DMS114 treated with DMSO at 0.1 percent for 48 hours (cell line): ENCODE results near the gene CD247.

Experiments used
- DNase-seq: peaks from one replicate; lab custom pipeline; 2025; ENCODE audit not compliant: unreplicated experiment; lab: John Stamatoyannopoulos, UW

CD247 gene

DNA sequence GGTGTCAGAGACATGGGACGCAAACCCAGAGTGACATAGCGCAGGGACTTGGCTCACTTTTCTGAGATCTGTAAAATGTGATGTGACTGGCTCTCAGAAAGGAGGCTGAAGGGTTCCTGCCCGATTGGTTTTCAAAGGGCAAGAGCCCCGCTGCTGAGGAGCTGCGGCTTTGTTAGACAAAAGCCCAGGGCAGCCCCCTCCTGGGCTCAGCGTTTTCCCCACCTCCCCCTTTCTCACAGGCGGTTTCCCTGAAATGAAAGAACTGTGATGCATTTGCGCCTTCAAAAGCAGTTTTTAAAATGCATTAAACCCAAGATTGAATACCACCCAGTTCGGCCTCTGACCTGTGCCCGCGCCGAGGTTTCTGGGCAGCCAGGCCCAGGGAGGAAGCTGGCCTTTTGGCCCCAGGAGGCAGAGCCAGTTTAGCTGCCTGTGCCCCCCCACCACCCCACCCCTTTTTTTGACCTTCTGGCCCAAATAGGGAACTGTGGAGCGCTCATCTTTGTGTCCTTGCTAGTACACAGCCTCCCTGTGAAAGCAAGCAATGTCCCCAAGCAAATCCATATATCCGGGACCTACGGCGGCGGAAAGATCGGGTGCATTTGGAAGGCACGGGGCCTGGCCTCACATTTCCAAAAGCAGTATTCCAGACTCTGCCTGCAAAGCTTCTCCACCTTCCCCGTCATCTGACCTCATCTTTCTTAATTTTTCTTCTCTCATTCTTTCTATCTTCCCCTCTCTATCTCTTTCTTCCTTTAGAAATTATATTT, 28.6 kb downstream of the CD247 start:
- DNase-seq = no peak

DNA sequence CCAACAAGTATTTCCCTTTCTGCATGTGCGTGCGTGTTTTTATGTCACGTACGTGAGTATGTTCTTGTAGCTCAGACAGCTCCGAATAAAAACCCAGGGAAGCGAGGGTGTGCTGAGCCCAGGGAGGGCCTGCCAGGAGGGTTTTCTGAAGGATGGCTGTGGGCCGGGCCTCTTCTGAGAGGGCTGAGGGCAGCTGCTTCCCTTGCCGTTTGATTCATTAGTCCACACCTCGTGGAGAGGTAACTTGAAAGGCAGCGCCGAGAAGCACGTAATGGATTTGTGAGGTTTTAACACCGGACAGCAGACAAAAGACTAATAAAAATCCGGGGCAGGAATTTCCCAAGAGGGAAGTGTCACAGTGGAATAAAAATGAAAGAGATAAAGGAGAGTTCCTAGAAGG, 29.5 kb downstream of the CD247 start:
- DNase-seq = no peak

DNA sequence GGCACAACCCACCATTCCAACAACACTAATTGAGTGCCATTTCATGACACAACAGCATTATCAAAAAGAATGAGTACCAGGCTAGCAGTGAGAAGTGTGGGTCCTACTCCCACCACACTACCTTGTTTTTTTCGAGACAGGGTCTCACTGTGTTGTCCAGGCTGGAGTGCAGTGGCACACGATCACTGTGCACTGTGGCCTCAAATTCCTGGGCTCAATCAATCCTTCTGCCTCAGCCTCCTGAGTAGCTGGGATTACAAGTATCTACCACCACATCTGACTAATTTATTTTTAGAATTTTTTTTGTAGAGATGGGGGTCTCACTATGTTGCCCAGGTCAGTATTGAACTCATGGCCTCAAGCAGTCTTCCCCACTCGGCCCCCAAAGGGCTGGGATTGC, 30.7 kb downstream of the CD247 start:
- DNase-seq = no peak

DNA sequence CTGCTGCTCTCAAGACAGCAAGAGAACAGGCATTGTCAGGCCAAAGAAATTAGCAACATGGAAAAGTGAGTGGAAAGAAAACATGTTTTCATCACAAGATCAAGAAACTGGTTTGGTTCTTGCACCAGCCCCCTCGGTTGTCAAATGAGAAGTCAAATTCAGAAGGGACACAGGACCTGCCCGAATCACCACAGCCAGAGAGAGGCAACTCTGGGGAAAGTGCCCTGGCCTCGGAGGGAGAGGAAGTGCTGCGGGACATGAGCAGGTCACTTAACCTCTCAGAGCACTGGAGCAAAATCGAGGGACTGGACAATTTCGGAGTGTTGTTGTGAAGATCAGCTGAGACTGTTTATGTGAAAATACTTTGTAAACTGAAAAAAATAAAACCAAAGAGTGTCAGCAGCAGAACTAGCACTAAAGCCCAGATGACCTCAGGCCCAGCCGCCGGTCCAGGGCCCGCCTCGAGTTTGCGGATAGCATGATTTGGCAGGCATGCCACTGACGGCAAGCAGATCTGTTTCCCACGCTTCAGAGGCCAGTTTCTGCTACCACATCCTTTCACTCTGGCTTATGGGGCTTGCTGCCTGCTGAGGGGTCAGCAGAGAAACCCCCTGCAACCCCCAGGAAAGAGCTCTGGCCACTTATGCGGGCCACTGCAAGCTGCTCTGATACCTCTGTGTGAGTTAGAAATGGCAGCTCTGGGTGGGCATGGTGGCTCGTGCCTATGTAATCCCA, 32.1 kb downstream of the CD247 start:
- no peak for DNase-seq

DNA sequence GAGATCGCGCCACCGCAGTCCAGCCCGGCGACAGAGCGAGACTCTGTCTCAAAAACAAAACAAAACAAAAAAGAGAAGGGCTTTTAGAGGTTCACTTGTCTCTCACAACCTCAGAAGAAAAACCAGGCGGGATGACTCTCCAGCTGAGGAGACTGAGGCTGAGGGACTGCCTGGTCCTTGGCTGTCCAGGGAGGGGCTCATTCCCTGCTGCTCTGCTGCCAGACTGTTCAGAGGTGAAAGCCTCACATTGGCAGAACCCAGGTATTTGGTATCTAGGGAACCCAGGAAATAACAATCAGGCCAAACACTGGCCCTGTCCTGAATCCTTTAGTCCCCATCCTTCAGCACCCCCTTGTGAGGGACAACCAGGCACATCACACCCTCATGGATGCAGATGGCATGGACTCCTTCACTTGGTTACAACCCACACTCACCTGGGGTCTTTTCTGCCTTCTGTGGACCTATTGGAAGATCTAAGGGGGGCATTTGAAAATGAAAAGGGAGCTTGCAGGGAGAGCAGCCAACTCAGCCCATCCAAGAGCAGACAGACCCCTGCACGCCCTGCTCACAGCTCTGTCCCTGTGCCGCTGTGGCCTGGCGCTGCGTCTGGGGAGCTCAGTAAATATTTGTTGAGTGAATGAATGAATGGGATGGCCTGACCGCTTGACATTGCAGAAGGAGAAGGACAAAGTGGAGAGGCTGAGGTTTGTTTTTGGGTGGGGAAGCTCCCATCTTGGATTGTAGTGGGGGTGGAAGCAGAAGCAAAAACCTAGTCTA, 33.4 kb downstream of the CD247 start:
- no peak for DNase-seq

DNA sequence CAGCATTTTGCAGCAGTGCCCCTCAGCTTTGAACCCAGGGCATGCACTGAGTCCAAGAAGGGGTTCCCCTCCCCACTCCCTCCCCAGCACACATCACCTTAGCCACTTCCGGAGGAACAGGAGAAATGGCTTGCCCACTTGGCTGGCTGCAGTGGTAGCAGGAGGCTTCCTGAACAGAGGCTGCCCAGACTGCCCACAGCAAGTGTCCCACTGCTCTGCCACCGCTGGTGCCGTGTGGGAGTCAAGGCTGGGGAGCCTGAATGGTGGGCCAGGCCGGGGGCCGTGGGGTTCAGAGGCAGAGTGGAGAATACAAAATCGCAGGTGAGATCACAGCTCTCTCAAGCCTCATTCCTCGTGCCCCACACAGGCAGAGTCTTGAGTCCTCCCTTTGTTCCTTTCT, 34.5 kb downstream of the CD247 start:
- DNase-seq = no peak

DNA sequence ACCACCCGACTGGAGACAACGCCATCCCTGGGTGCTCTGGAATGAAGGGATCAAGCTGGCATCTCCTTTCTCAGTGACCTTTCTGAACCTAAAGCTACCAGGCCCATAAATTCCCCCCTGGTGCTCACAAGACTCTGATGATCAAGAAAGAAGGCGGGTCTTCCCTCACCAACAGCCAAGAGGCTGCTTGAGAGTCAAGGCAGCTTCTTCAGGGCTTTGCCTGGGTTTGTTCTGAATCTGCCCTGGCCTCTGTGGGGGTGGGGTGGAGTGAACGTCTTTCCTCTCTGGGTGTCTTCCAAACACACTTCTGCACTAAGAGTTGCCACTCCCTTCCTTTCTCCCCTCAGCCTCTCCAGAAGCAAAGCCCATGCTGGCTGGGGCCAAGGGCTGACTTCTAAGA, 36.1 kb downstream of the CD247 start:
- no peak for DNase-seq

DNA sequence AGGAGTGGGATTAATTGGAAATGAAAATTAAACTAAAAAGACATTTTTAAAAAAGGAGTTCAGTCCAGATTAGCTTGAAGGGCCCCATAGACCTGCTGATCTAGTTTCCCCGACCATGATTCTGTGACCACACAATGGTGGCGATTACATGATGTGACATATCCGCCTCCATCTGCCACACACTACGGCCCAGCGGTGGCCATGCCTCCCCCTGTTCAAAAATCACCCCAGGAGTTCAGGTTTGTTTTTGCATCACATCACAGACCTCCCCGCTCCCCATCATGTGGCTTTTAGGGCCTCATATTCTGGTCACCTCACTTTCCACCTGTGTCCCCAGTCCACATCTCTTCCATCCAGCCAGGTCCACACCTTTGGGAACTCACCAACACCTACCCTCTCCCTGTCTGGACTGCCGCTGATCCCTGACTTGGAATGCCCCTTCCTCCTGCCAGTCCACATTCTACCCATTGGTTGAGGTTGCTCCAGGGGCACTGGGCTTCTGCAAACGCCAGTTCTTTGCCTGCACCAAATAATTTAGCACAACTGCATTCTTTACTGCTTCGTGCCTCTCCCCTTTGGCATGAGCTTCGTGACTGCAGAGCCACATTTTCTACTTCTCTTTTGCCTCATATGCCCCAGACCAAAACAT, 38.9 kb downstream of the CD247 start:
- no peak for DNase-seq

DNA sequence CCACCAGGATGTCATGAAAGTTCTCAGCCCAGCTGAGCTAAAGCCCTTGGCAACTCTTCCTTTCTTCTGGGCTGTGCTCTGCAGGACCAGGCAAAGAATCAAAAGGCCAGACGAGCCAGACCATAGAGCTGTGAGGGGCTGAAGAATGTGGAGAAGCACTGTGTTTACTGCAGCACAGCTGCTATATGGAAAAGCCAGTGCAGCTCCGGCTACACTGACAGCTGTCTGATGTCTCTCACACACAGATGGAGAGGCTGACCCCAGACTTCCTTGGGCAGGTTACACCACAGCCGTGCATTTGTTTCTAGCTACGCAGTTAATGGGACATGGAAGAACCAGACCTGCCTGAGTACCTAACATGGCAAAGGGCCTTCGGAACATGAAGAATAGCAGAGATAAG, 40.3 kb downstream of the CD247 start:
- DNase-seq = no peak

DNA sequence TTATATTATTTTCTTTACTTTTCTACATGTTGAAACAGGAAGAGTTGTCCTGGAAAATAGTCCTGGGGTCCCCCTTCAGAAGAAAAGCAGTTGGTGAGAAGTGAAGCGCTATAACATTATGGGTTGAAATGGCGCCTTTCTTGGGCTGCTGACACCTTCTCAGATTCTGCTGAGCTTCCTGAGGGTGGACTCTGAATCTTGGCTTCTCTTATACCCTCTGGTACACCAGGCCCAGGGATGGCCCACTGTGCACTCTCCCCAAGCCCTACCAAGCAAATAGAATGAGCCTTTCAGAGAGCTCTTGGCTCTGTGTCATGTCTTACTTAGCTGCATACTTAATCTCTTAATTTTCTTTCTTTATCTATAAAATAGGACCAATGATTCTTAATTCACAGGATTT, 42.3 kb downstream of the CD247 start:
- no peak for DNase-seq

DNA sequence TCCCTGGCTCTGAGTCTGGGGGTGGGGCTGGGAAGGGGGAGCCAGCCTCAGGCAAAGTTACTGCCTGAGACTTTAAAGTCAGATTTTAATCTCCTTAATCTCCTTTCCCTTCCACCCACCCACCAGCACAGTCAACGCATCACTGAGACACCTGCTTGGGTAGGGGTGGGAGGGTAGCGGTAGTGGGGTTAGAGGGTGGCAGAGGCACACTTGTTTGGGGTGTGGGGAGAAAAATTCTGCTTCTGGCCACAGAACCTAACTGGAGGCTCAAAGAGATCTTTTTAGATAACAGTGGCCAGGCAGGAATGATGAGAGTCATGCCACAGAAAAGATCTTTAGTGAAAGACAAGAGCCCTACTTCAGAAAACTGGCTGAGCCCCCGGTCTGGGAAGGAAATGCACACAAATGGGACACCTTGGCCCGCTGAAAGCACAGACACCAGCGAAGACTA, 44.1 kb downstream of the CD247 start:
- no peak for DNase-seq

DNA sequence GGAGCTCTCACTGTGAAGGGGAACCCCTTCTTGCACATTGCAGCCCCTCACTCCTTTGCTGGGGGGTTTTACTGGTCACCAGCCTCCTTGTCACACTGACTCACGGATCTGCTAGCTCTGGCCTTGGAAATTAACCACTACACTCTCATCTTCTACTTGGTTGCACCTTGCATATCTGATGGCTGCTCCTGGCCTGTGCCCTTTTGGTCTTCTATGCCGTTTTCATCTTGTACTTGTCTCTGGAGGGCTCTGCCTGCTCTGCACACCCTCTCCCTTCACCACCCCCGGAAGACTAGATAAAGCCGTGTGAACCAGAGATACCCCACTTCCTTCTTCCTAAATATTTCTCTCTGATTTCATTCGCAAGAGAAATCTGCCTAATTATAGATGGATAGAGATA, 44.6 kb downstream of the CD247 start:
- no peak for DNase-seq

DNA sequence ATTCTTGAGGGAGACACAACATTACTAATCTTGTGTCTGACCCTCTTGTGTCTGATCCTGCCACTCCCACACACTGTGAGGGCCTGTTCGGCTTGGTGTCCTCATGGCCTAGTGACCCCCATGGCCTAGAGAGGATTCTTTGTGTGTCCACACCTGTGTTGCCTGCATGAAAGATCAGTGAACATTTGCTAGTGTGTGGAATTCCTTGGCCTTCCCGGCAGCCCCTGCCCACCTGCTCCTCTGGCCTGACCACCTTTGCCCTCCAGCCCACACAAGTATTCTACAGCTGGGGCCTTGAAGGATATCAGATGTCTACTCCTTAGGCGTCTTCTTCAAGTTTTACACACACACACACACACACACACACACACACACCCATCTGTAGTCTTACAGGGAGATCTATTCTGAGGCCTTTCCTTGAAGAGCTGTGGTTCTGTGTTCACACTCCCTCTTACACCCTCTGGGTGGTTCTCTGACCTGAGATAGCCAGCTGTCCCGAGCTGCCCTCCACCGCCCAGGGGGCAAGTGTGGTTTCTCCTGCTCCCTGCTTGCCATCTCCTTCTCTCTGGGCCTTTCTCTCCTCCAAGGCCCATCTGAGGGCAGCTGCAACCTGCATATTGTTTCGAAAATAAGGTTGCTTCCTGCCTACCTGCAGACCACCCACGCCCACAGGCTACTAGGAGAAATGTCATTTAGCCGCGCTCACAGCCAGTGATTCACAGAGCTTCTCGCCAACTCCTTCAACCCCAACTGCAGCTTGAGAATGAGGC, 45.4 kb downstream of the CD247 start:
- DNase-seq = no peak

DNA sequence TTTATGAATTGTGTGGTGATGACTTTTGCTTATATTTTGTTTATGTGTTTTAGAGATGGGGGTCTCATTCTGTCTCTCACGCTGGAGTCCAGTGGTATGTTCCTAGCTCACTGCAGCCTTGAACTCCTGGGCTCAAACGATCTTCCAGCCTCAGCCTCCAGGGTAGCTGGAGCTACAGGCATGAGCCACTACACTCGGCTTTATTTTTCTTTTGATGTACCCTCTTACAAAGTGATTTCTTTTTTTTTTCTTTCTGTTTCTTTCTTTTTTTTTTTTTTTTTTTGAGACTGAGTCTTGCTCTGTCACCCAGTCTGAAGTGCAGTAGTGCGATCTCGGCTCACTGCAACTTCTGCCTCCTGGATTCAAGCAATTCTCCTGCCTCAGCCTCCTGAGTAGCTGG, 46.8 kb downstream of the CD247 start:
- no peak for DNase-seq

DNA sequence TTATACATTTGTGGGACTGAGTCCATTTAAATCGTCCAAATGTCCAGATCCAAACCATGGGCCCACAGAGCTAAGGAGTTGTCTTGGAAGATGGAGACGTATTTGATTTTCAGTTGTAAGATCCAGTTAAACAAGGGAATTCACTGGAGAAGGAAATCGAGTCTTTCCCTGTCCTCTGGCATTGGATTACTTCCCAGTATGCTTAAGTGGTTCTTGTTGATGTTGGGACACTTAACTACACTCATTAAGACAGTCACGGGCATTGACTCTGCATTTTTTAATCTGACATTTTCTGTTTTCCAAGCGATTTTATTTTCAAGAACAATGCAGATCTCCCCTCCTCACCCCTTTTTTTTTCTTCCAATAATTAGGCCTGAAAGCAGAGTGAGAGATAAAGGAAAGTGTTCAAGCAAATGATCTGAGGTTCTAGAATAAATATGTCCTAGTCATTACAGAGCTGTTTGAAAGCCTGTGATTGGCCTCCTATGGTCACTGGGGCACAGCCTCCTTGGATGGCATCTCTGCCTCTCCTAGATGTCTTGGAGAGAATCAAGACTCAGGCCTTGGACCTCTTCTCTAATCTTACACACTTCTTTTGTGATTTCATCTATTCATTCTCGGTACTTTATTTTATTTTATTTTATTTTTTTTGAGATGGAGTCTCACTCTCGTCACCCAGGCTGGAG, 48.9 kb downstream of the CD247 start:
- DNase-seq = no peak

DNA sequence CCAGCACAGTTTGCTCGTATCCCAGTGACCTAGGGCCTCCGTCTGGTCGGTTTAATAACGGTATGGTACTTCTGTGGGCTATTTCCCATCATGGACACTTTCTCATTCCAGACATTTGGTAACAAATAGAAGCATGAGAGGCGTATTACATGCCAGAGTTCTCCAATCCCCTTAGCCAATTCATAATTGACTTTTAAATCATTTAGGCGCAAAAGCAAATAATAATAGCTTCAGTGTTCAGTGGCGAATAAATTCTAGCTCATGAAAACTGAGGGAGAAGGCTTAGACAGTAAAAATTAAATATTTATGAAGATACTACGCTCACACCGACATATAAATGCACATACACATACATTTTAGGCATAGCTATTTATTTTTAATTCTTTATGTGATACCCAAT, 50.6 kb downstream of the CD247 start:
- no peak for DNase-seq

DNA sequence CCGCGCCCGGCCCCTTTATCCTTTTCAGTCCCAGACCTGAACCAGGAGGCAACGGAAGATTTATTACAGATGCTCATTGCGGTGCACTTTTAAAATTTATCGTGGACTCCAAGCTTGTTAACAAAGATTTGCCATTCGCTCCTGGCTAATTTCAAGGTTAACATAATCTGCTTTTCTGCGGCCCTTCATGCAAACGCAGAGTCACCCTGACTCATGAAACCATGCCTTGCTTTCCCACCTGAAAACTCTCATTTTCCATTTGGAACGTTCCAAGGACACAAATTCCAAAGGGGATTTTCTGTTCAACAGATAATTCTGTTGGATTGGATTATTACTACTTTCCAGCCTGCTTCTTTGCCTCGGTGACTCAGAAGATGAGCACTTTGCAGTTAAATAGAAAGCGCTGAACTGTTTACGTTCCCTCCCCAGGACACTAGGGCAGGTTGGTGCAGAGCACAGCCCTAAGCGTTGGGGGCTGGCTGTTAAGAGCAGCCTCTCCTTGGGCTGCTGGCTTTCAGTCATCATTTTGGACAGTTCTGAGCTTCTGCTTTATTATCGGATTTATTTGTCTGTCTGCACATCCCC, 51.1 kb downstream of the CD247 start:
- DNase-seq = no peak

DNA sequence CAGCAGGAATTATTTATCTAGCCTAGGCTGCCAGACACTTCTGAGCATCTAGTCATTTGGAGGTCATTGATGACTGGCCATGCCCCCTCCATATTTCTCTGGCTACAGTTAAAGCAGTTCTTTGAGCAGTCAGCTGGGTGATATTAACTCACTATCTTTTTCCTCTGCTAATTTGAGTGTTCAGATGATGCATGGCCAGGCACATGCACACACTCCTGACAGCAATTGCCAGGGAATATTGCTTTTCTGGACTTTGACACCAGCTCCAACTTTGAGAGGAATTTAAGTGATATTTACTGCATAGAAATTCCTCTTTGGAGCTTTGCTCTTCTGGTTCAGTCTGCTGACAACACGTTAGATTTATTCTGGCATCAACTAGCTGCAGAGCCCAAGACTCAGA, 52.6 kb downstream of the CD247 start:
- no peak for DNase-seq

DNA sequence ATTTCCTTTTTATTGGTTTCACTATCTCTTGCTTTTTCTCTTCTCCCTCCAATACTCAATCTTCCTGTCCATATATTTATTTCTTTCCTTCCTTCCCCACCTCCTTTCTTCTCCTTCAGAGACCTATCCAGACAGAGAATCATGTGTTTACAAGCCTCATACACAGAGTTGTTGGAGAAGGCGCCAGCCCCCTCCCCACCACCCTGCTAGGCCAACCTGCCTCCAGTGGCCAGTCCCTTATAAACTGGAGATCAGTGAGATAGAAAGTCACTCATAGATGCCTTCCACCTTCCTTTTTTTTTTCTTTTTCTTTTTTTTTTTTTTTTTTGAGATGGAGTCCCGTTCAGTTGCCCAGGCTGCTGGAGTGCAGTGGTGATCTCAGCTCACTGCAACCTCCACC, 53.3 kb downstream of the CD247 start:
- no peak for DNase-seq
